HEK293T (cell line): ENCODE results near the gene GJC1.
A peak's percentile ranks its signal among the peaks of the same experiment; 100 is the strongest.

Source experiments
- CTCF ChIA-PET: fragments of 350-600 bp; formaldehyde crosslinking; extraction: SDS; loops from one replicate; lab custom pipeline; 2021; ENCODE audit warnings: antibody characterized with exemption, inconsistent platforms; lab: Yijun Ruan, JAX
- POLR2A ChIA-PET: fragments of 350-600 bp; formaldehyde crosslinking; extraction: SDS; loops from one replicate; lab custom pipeline; 2020; ENCODE audit warnings: antibody characterized with exemption, inconsistent platforms; lab: Yijun Ruan, JAX
- DNase-seq: peaks from one replicate; pipeline ENCODE4 v3.0.0; 2012; ENCODE audit warnings: mixed read lengths; ENCODE audit errors: extremely low spot score
- ARNT ChIP-seq: fragments of 450-650 bp; IDR thresholded peaks from 2 replicates; pipeline ENCODE4 v1.6.1; 2017; ENCODE audit warnings: mild to moderate bottlenecking
- BHLHE40 ChIP-seq: fragments of 450-650 bp; IDR thresholded peaks from 2 replicates; pipeline ENCODE4 v1.6.1; 2016; ENCODE audit warnings: mild to moderate bottlenecking, moderate library complexity, borderline replicate concordance
- CTBP1 ChIP-seq: fragments of 450-650 bp; IDR thresholded peaks from 2 replicates; pipeline ENCODE4 v1.6.1; 2016; ENCODE audit warnings: borderline replicate concordance
- ELF4 ChIP-seq: fragments of 450-650 bp; IDR thresholded peaks from 2 replicates; pipeline ENCODE4 v1.6.1; 2017; ENCODE audit warnings: antibody characterized with exemption
- FOXA1 ChIP-seq: fragments of 450-650 bp; IDR thresholded peaks from 2 replicates; pipeline ENCODE4 v1.6.1; 2016; ENCODE audit warnings: mild to moderate bottlenecking
- FOXK2 ChIP-seq: fragments of 450-650 bp; IDR thresholded peaks from 2 replicates; pipeline ENCODE4 v1.6.1; 2016; ENCODE audit warnings: mild to moderate bottlenecking
- FOXM1 ChIP-seq: fragments of 450-650 bp; IDR thresholded peaks from 2 replicates; pipeline ENCODE4 v1.6.1; 2017; ENCODE audit warnings: mild to moderate bottlenecking, borderline replicate concordance
- HDGF ChIP-seq: fragments of 450-650 bp; IDR thresholded peaks from 2 replicates; pipeline ENCODE4 v1.6.1; 2017; ENCODE audit warnings: antibody characterized with exemption, borderline replicate concordance
- L3MBTL2 ChIP-seq: fragments of 450-650 bp; conservative IDR thresholded peaks from 2 replicates; pipeline ENCODE4 v1.6.1; 2016; ENCODE audit warnings: mild to moderate bottlenecking
- LEF1 ChIP-seq: fragments of 450-650 bp; IDR thresholded peaks from 2 replicates; pipeline ENCODE4 v1.6.1; 2017; ENCODE audit warnings: mild to moderate bottlenecking, borderline replicate concordance
- NFRKB ChIP-seq: fragments of 450-650 bp; IDR thresholded peaks from 2 replicates; pipeline ENCODE4 v1.6.1; 2016; ENCODE audit warnings: mild to moderate bottlenecking, moderate library complexity
- SP1 ChIP-seq: fragments of 450-650 bp; IDR thresholded peaks from 2 replicates; pipeline ENCODE4 v1.6.1; 2017
- SUZ12 ChIP-seq: fragments of 450-650 bp; IDR thresholded peaks from 2 replicates; pipeline ENCODE4 v1.6.1; 2016; ENCODE audit warnings: mild to moderate bottlenecking
- TARDBP ChIP-seq: fragments of 450-650 bp; IDR thresholded peaks from 2 replicates; pipeline ENCODE4 v1.6.1; 2016
- ZNF384 ChIP-seq: fragments of 450-650 bp; IDR thresholded peaks from 2 replicates; pipeline ENCODE4 v1.6.1; 2016
- TF ChIP-seq, protein P1 (sequence below): fragments of 450-650 bp; IDR thresholded peaks from 2 replicates; pipeline ENCODE4 v1.6.1; 2016

GJC1 gene

DNA sequence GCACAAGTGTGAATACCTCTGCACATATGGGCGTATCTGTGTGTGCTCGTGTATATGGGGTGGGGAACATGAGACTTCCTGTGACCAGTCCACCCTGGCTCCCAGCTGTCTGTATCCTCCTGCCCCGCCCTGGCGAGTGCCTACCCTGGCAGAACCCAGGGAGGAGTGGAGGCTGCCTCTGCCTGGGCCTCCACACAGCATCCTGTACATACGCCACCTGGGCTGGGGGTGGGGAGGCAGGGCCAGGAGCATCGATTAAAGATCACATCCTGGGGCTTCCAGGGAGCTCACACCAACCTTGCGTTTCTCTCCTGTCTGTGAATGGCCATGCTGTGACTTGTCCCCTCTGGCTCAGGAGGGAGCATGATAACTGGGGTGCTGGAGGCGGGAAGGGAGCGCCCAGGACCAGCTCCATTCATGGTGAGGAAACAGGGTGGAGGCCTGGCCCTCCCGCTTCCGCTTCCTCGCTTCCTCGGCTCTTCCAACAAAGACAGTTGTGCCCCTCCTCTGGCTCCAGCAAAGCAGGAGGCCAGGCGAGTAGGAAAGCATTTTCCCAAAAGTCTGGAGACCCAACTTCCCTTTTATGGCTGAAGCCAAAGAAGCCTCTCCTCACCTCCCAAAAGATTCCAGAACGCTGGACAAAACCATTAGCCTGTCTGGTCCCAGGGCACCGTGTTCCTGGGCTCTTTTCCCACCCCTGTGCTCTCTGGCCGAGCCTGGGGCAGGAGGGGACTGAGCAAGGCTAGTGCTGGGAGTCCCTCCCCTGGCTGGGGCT is 48.3 kb downstream of the GJC1 start:
- POLR2A ChIA-PET: interaction anchor here (1.7 kb wide), 1 partner anchor 98 kb away, joined by 3 read pairs; no protein-coding TSS in a partner anchor
- TF ChIP-seq, protein P1, sequence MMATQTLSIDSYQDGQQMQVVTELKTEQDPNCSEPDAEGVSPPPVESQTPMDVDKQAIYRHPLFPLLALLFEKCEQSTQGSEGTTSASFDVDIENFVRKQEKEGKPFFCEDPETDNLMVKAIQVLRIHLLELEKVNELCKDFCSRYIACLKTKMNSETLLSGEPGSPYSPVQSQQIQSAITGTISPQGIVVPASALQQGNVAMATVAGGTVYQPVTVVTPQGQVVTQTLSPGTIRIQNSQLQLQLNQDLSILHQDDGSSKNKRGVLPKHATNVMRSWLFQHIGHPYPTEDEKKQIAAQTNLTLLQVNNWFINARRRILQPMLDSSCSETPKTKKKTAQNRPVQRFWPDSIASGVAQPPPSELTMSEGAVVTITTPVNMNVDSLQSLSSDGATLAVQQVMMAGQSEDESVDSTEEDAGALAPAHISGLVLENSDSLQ: no peak
- no peak for TF ChIP-seq NFRKB
- TF ChIP-seq BHLHE40: no peak
- no peak for TF ChIP-seq ARNT
- no peak for TF ChIP-seq LEF1
- no peak for TF ChIP-seq FOXA1
- no peak for TF ChIP-seq CTBP1
- TF ChIP-seq FOXM1: no peak
- no peak for TF ChIP-seq SP1
- CTCF ChIA-PET: interaction anchor here (3.4 kb wide), 1 partner anchor 84 kb away, joined by 37 read pairs; no protein-coding TSS in a partner anchor
- no peak for DNase-seq

DNA sequence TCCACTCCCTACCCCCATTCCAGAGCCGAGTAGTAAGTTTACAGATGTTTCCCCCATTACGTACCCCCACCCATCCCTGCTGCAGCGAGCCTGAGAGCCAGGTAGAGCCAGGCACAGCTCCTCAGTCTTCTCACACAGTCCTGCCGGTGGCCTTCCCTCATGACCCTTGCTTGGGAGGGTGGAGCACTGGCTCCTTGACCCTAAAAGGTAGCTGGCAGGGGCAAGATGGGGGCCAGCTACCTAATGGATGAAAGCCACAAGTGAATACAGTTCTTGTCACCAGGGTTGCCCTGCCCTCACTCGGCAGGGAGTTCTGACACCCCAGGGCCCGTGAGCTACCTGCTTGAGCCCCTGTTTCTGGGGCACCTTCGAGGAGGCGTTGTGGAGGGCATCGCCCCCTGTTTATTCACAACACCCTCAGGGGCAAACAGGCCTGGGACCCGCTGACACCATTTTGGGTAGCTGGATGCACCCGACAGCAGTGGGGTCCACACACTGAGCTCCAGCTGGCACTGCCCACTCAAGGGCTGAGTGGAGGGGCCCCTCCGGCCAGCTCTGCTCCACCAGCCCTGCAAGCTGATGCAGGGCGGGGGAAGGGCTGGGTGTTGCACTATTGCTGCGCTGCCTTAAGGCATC is 49.1 kb downstream of the GJC1 start:
- no peak for DNase-seq
- ChIA-PET CTCF (interaction anchor here (3.4 kb wide), 1 partner anchor 85 kb away, joined by 37 read pairs; no protein-coding TSS in a partner anchor), POLR2A (no interaction called here)
- TF ChIP-seq SP1: no peak
- TF ChIP-seq FOXA1: no peak
- no peak for TF ChIP-seq LEF1
- TF ChIP-seq ARNT: no peak
- TF ChIP-seq HDGF: no peak
- TF ChIP-seq NFRKB: no peak
- no peak for TF ChIP-seq ELF4
- no peak for TF ChIP-seq L3MBTL2
- TF ChIP-seq, protein P1: no peak
- no peak for TF ChIP-seq BHLHE40
- TF ChIP-seq CTBP1: no peak
- TF ChIP-seq ZNF384: no peak
- no peak for TF ChIP-seq SUZ12
- no peak for TF ChIP-seq FOXK2
- TF ChIP-seq TARDBP: no peak
- no peak for TF ChIP-seq FOXM1

DNA sequence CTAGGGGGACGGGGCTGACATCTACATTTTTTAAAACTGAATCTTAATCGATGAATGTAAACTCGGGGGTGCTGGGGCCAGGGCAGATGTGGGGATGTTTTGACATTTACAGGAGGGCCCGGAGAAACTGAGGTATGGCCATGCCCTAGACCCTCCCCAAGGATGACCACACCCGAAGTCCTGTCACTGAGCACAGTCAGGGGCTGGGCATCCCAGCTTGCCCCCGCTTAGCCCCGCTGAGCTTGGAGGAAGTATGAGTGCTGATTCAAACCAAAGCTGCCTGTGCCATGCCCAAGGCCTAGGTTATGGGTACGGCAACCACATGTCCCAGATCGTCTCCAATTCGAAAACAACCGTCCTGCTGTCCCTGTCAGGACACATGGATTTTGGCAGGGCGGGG is 49.9 kb downstream of the GJC1 start:
- POLR2A ChIA-PET: no interaction called here
- CTCF ChIA-PET: interaction anchor here (0.8 to 3.4 kb wide), 10 partner anchors 20 to 122 kb away, joined by 3 to 37 read pairs (median 6); no protein-coding TSS in a partner anchor
- TF ChIP-seq HDGF (no peak), SP1 (no peak), L3MBTL2 (no peak), CTBP1 (no peak), ZNF384 (no peak), FOXK2 (no peak), FOXA1 (no peak), LEF1 (no peak), ELF4 (no peak), BHLHE40 (no peak), TARDBP (no peak), NFRKB (no peak), ARNT (no peak), FOXM1 (no peak), SUZ12 (no peak)
- TF ChIP-seq, protein P1: no peak
- no peak for DNase-seq

DNA sequence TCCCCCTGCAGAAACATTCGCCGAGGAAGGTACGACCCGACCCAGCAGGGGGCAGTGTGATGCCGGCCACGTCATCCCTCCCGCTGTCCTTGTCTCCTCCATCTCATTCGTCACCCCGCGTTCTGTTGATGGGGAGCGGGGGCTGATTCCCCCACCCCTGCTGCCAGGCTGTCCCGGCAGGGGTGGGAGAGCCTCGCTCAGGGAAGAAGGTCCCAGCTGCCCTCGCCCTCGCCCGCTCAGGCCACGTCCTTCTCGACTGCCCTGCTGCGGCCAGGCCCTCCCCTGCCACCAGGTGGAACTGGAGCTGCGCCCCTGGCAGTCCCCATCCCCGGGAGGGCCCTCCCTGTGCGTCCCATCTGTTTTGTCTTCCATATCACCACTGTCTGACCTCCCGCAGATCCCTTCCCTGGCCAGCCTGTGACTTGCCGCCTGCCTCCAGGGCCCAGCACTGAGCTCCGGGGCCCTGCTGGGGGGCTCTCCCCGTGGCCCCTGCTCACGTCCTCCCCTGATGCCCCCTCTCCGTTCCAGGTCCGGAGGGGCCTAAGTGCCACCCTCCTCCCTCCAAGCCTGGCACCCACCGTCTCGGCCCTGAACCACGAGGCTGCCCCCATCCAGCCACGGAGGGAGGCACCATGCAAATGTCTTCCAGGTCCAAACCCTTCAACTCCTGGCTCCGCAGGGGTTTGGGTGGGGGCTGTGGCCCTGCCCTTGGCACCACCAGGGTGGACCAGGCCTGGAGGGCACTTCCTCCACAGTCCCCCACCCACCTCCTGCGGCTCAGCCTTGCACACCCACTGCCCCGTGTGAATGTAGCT is 50.7 kb downstream of the GJC1 start:
- peak; percentile 78 for DNase-seq
- CTCF ChIA-PET: interaction anchor here (0.6 to 3.4 kb wide), 15 partner anchors 10 to 123 kb away, joined by 3 to 37 read pairs (median 5); no protein-coding TSS in a partner anchor
- TF ChIP-seq TARDBP (no peak), SP1 (no peak), BHLHE40 (no peak), LEF1 (no peak; the same call in 1 of the 2 replicates), ARNT (no peak), CTBP1 (no peak), SUZ12 (no peak), FOXA1 (no peak), ZNF384 (no peak), ELF4 (no peak), FOXM1 (no peak), NFRKB (no peak), FOXK2 (no peak), L3MBTL2 (no peak), HDGF (no peak)
- TF ChIP-seq, protein P1: no peak
- POLR2A ChIA-PET: interaction anchor here (1.0 kb wide), 1 partner anchor 19 kb away, joined by 3 read pairs; no protein-coding TSS in a partner anchor
